Bone marrow (tissue), 2 donors: ENCODE measurements around the gene ZNF699.
"Not testable (repeated sequence)": the region's sequence is repeated elsewhere in the genome, so short reads cannot be mapped to it uniquely, and the experiment has no call there.

ENCODE experiments used
- DNase-seq, 2 donors: peaks; one replicate each; lab custom pipeline; 2025; lab: John Stamatoyannopoulos, UW

ZNF699 gene

DNA sequence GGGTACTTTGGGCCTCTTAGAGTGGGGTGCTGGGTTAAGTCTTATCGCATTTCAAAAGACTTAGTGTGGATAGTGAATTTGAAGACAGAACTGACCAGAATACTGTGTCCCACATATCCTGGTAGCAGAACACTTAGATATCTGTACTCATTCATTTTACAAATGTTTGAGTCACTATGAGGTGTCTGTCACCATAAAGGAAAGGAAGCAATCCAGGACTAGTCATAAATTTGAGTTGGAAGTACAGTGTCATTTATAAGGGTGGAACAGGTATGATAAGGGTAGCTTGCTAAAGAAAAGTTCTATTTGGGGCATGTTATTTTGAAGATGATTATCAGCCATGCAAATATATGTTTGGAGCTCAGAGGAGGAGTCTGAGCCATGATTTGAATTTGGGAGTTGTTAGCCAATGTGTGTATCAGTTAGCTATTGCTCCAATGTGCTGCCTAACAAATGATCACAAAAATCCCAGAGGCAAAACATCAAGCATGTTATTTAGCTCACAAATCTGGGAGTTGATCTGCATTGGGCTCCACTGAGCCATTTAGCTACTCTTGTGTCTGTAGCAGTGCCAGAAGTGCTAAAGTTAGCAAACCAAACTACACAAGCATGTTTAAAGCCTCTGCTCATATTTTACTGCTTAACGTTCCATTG, 20.3 kb downstream of the ZNF699 start:
- DNase-seq = no peak

DNA sequence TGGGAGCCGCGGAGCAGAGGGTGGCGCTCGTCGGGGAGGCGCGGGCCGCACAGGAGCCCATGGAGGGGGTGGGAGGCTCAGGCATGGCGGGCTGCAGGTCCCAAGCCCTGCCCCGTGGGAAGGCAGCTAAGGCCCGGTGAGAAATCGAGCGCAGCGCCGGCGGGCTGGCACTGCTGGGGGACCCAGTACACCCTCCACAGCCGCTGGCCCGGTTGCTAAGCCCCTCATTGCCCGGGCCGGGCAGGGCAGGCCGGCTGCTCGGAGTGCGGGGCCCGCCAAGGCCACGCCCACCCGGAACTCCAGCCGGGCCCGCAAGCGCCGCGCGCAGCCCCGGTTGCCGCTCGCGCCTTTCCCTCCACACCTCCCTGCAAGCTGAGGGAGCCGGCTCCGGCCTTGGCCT, 26.2 kb downstream of the ZNF699 start:
- not testable (repeated sequence) for DNase-seq

DNA sequence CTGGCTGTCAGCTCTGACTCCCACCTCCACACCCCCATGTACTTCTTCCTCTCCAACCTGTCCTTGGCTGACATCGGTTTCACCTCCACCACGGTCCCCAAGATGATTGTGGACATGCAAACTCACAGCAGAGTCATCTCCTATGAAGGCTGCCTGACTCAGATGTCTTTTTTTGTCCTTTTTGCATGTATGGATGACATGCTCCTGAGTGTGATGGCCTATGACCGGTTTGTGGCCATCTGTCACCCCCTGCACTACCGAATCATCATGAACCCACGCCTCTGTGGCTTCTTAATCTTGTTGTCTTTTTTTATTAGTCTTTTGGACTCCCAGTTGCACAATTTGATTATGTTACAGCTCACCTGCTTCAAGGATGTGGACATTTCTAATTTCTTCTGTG, 58.4 kb downstream of the ZNF699 start:
- no peak for DNase-seq

DNA sequence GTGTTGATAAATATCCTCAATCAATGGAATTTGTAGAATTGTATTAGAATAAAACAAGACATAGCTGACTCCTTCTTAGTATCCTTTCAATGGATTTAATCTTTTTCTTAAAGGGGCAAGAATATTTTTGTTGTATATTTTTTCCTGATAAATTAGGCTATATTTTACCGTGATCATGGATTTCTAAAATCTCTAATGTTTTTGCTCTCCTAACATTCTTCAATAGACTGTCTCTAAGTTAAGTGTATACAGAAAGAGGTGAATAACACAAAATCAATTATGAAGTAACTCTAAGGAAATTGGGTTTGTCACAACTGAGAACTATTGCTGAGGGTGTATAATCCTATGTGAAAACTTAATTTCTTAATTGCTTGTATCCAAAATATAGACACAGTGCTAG, 59.0 kb downstream of the ZNF699 start, which contains the start of gene OR7E24:
TSS of gene OR7E24 (plus strand) at position 301 of the 400 bp plus-strand sequence. CDS start 114 bp downstream, outside the sequence.
- DNase-seq = no peak
